ENCODE measurements around the gene IRAK2.

IRAK2 gene

GRCh38 chr3:10279384-10280176 lies 114.9 kb downstream of the IRAK2 start:
- DNase-seq (ENCODE audit: low read depth in 1 of 2, low spot score in 1 of 2) = no peak

- no peak for DNase-seq (ENCODE audit: low read depth in 1 of 2, low spot score in 1 of 2)
Observed at GRCh38 chr3:10280177-10280529, 115.4 kb downstream of the IRAK2 start.

DNA sequence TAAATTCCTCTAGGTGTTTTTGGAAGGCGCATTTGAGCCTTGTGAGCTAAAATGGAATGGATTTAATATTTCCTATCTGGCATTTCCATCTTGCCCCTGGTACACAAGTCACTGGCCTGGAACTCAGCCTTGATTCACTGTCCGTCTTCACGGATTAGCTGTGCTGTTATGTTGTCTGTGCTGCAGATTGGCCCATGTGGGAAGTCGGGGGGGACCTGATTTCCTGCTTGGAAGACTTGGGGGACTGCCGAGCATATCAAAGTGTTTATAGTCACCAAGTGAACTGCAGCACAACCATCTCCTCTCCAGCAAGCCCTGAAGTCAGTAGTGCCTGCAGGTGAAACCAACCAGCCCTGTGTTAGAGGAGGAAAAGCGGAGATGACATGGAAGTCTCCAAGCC lies 115.9 kb downstream of the IRAK2 start:
- no peak for DNase-seq (ENCODE audit: low read depth in 1 of 2, low spot score in 1 of 2)

GRCh38 chr3:10281951-10282350 lies 117.2 kb downstream of the IRAK2 start:
- no peak for DNase-seq (ENCODE audit: low read depth in 1 of 2, low spot score in 1 of 2)

DNA sequence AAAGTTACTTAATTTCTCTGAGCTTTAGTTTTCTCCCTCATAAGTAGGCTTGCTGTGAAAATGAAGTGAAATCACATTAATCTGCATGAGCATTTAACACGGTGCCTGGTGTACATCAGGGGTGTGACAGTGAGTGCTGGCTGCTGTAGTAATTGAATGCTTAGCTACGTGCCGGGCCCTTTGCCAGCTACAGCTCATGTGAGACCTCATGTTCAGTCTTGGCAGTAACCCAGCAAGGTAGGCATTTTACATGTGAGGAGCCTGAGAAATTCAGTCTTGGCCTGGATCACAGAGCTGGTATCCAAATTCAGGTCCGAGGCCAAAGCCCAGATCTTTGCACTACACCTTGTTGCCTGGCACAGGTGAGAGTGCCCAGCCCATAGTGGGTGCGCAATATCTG lies 118.9 kb downstream of the IRAK2 start:
- no peak for DNase-seq (ENCODE audit: low read depth in 1 of 2, low spot score in 1 of 2)

- DNase-seq (ENCODE audit: low read depth in 1 of 2, low spot score in 1 of 2) = peak in 1 of 2 donors; percentile 6
Observed at GRCh38 chr3:10284496-10284895, 119.8 kb downstream of the IRAK2 start.

DNA sequence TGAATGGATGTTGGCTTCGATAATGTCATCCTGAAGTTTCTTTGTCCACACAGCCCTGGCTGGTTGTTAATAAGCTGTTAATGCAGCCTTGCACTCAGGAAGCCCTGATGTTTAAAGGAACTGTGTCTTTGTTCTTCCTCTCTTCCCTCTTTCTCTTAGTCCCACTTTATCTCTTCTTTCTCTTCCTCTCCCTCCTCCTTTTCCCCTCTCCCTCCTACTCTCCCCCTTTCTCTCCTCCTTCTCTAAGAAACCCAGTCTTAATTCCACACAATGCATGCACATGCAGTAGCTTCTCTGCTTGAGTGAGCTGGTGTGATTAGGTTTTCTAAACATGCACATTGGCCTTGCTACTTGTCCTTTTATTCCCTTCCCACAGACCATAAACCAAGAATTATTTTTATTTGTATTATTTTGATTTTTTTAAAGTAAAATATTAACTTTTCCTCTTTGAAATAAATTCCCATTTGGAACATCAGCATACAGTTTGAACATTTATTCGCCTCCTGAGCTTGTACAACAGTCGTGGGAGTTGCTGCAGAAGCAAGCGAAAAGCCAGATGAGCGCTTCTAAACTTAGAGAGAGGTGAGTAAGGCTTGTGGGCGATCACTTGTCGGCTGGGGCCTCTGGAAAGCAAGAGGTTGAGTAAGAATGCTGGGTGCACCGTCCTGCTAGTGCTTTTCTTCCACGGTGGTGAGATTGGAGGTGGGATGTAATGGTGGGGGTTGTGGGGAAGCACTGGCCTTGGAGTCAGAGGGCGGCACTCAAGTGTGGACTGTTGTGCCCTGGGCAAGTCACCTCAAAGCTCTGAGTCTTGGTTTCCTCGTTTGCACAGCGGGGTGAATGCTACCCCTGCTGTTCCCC lies 120.8 kb downstream of the IRAK2 start:
- no peak for DNase-seq (ENCODE audit: low read depth in 1 of 2, low spot score in 1 of 2)

DNA sequence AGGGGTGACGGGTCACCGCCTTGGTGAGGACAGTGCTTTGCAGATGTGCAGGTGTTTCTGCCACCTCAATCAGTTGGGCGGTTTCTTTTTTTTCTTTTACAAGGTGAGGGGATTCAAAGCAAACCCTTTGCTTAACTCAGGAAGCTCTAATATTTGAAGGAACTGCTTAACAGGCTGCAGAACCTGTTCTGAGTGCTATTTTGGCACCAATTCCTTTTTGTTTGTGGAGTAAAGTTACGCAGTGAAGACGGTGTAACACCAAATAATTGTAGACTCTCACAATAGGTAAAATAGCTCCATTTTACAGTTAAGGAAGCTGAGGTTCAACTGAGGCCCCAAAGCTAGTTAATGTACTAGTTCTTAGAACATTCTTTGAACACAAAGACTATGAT lies 121.4 kb downstream of the IRAK2 start:
- no peak for DNase-seq (ENCODE audit: low read depth in 1 of 2, low spot score in 1 of 2)

DNA sequence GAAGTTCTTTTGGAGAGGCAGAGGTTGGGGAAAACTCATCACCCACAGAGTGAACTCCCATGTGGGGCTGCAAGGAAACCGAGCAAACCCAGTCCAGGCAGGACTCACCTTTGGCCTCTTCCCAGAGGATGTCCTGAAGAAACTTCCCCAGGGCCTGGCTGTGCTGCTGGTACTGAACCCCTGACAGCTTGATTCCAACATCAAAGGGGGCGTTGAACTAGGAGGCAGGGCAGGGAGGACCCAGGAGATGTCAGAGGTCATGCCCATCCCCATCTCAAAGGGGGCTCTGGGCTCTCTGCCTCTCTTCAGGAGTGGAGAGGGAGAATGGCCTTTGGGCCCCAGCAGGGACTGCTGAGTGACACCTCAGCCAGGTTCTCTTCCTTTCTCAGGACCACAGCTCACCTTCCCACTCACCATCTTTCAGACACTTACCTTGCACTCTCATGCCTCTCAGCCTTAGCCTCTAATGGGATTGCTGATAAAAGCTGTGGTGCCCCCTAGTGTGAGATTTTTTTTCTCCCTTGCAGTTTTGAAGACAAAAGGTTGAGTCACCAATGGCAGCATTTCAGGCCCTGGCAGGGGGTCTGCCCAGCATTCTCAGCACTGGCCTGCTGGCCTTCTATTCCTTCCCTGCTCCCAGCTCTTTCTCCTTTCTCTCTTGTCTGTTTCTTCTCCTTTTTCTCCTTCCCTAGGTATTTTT lies 122.0 kb downstream of the IRAK2 start:
- DNase-seq (ENCODE audit: low read depth in 1 of 2, low spot score in 1 of 2) = no peak

DNA sequence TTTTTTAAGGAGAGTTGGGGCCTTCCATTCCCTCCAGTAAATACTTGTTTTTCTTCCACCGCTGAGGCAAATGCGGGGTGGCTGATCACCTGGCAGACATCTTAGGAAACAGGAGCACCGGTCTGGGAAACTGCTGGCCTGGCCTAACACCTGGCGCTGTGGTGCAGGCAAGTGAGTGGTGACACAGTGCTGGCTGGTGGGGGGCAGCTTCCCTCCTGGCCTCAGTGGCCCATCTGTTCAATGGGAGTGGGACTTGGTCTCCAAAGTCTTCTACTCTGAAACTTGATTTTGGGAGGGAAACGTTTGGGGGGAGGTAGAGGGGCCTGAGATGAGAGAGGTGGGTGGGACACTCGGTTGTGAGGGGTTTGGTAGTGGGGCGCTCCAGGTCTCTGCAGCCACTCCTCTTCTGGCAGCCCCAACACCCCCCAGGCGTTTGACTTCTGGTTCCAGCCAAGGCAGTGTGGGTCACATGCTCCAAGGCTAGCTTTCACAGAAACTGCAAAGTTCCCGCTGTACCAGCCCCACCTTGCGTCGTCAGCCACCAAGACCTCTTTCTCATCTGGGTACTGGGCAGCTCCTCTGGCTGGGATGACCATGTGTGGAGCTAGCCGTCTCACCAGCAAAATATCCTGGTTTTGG lies 123.3 kb downstream of the IRAK2 start:
- no peak for DNase-seq (ENCODE audit: low read depth in 1 of 2, low spot score in 1 of 2)

DNA sequence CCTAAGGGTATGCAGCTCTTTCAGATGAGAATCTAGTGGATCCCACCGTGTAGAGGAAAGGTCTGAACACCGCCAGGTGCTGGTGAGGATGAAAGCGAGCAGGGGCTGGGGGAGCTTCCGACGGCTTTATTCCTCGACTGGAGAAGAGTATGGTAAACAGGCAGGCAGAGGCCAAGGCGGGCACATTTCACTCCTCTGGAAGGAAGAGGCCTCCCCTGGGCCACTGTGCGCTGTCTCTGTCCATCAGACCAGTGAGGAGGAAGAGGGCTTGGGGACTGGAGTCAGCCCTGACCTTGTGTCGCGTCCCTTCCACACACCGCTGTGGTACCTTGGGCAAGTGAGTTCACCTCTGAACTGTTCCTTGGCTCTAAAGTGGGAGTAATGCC lies 123.8 kb downstream of the IRAK2 start:
- DNase-seq (ENCODE audit: low read depth in 1 of 2, low spot score in 1 of 2) = no peak

GRCh38 chr3:10289077-10289476 lies 124.4 kb downstream of the IRAK2 start:
- no peak for DNase-seq (ENCODE audit: low read depth in 1 of 2, low spot score in 1 of 2)

GRCh38 chr3:10289787-10290355 lies 125.2 kb downstream of the IRAK2 start:
- DNase-seq (ENCODE audit: low read depth in 1 of 2, low spot score in 1 of 2) = no peak

- no peak for DNase-seq (ENCODE audit: low read depth in 1 of 2, low spot score in 1 of 2)
Observed at GRCh38 chr3:10290481-10291176, 125.9 kb downstream of the IRAK2 start.

- DNase-seq (ENCODE audit: low read depth in 1 of 2, low spot score in 1 of 2) = no peak
Observed at GRCh38 chr3:10291641-10292040, 126.9 kb downstream of the IRAK2 start.

DNA sequence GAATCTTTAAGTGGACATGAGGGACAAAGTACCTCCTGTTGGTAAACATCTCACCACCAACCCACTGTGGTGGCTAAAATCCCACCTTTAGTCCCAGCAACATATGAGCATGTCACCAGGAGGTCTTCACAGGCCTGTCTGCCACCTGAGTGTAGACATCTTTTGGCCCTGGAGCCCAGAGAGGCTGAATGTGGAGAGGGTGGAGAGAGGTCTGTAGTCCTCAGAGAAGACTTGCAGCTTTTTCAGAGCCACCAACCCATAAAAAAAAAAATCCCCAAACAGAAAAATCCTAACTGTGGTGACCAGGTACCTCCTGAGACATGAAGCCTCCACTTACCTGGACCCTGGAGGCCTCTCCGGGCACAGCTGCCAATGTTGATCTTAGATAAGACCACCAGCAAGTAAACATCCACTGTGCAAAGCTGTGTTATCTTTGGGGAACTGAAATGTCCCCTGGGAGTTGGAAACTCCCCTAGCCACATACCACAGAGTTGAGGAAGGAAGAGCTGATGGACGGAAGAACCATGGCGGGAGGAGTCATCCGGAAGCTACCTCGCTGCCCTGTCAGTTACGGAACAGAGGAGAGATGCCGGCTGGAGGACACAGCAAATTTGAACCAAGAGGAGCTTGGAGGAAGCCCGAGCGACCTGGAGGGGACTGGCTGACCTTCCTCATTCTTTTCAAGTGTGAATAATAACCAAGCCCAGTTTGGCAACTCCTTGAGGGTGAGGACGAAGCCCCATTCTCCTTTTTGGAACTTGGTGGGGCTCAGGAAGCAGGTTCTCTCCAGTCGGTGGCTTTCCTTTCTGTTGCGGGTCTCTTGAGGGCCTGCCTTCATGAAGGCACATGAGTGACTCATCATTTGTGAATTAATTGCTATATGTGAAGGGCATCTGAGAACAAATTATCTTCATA lies 128.0 kb downstream of the IRAK2 start, which contains the start of gene GHRL:
Gene GHRL, minus strand, starts transcription at position 443 of the 915 bp plus-strand sequence. CDS start 2,767 bp downstream, outside the sequence.
- no peak for DNase-seq (ENCODE audit: low read depth in 1 of 2, low spot score in 1 of 2)

Measured in activated T-helper 1 cell treated with anti-CD3 and anti-CD28 coated beads, Interleukin-2, amount 50 U/mL, for 16 hours (primary cell).